ENCODE measurements around the gene FCRL5.
"Not testable (repeated sequence)": the region's sequence is repeated elsewhere in the genome, so short reads cannot be mapped to it uniquely, and the experiment has no call there.

FCRL5 gene

DNA sequence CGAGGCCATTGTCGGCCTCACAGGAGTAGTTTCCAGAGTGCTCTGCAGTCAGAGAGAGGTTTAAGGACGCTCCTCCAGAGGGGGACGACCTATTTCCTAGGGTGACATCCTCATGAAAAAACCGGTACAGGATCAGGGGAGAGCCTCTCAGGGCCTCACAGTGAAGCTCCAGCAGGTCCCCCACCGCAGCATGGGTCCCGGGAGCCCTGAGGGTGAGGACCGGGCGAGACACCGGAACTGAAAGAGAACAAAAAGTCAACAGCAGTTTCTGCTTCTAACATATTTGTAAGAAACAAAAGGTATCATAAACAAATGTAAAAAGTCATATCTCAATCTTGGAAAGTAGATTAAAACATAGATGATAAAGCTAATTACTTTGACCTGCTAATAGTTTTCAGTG is 31.3 kb downstream of the FCRL5 start:
- DNase-seq, result no peak

DNA sequence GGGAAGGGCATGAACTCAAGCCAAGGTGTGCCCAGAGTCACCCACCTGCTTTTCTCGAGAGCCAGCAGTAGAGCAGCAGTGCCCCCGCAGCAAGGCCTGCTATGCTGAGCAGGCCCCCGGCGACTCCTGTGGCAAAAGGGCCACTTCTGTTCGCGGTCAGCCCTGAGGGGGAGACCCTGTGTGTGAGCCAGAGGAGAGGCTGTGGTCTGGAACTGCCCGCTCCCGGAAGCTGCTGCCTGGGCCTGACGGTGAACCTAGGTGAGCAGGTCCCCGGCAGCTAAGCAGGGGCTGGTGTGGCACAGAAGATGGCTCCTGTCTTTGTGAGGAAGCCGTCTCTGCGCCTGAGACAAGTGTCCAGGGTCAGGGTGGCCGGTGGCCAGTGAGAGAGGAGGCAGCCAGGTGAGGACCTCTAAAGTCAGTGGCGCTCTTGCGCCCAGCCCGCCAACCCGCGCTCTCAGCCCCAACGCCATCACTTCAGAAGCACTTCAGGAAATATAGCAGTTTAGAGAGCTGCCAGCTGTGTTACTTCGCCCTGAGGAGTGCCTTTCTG is 31.9 kb downstream of the FCRL5 start:
- DNase-seq, result no peak

DNA sequence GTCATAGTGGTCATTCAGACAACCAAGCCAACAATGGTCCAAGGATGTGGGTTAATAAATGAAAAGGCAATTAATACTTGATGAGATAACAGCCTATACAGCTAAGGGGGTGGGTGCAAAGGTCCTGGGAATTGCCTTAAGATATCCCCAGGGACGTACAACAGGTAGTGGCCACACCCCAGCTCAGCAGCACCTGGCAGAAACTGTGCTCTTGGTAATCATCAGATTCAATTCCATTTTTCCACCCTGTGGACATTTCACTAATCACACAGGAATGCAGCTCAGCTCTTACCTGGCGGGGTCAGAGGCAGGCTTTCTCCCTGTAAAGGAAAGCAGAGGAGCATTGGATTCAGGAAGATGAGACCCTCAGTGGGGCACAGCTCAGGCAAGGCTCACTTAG is 32.9 kb downstream of the FCRL5 start:
- no peak for DNase-seq

DNA sequence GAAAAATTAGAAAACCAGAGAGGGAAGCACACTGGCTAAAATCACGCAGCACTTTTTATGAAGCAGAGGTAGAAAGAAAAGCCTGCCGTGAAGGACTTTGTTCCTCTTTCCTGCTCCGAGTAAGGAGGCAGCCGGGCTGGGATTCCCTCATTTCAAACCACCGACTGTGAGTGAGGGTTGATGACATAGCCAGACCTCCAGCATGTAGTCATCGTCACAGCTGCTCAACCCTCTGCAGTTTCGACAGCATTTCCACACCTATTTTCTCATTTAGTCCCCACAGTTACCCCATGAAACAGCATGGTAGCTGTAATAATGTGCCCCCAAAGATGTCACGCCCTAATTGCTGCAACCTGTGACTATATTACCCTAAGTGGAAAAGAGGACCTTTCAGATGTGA is 35.3 kb downstream of the FCRL5 start:
- DNase-seq, result no peak

DNA sequence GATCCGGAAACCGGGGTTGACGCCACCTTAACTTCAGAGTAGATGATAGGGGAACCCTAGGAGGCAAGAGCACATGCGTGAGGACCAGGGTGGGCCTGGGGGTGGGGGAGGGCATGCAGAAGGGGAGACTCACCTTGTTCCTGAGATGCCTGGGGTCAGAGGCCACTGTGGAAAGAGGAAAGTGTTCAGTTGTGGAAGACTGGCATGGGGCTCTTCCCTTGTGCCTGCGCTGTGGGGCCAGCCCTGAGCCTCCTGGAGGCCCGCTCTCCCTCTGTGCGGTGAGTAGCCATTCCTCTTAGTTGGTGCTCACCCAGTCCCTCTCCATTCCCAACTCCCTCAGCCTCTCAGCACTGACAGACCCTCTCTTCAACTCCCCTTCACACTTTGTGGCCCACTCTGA is 36.6 kb downstream of the FCRL5 start:
- DNase-seq, result no peak

DNA sequence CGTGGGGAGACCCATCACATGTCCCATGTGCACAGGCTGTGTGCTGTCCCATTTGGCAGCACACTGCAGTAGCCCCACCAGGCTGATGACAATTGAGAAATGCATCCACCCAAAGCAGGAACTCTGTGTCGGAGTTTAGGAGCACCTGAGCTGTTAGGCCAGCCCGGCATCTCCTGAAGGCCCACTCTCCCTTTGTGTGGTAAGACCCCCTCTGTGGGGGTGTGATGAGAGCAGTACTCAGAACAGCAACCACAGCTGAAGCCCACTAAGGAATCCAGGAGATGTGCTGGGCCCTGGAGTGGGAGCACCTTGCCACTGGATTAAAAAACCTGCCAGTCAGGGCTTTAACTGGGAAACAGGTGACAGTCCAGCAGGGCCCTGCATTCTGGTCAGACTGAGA is 37.2 kb downstream of the FCRL5 start:
- DNase-seq, result no peak

DNA sequence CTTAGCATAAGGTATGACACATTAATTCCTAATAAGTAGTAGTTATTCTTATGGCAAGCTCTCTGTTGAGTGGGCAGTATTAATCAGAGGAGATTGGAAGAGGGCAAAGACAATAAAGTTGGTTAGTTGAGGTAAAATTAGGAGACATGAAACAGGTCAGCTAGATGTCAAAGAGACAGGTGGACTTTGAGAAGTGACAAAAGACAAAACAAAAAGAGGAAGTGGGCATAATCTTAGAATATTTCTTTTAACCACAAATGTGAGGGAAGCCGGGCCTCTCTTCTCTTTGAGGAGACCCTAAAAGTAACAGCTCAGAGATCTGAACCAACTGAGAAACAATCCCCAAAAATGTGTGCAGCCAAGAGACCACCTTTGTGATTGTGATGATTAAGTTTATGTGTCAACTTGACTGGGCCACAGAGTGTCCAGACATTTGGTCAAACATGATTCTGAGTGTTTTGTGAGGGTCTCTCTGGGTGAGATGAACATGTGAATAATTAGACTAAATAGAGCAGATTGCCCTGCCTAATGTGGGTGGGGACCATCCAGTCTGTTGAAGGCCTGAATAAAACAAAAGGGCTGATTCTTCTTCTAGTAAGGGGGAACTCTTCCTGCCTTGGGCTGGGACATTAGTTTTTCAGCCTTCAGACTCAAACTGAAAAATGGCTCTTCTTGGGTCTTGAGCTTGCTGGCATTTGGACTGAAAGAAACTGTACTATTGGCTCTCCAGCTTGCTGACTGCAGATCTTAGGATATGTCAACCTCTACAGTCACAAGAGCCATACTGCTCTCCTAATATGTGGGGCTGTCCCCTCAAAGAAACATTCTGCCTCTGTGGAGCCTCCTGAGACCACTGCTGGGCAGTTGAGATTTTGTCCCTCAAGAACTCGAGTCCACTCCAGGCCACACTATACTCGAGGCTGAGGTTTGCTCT is 40.0 kb downstream of the FCRL5 start:
- DNase-seq, result no peak

DNA sequence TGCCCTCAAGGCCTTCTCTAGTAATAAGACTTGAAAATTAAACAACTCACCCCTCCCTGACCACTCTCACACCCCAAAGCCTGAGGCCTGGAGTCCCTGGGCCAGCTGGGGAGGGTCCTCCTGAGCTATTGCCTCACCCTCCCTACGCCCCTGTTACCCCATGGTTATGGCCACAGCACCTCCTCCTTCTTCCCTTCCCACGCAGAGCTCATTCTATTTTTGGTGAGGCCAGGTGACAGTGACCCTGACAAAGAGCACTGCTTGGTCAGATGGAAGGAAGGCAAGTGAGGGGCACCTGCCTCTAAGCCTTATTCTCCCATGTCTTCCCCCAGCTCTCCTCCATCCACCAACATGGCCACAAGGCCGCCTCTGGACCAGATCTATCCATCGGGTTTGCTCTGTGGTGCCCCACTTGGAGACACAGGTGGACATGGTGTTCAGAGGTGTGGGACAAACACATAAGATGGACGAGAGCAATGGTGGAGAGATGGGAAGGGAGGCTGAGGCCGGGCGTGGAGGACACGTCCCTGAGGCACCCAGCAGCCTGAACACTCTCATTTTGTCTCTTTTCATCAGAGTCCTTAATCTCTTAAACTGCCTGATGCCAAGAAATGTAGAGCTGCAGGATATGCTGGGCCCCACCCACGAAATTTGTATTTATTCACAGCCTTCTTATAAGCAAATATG is 42.6 kb downstream of the FCRL5 start:
- DNase-seq, result no peak

DNA sequence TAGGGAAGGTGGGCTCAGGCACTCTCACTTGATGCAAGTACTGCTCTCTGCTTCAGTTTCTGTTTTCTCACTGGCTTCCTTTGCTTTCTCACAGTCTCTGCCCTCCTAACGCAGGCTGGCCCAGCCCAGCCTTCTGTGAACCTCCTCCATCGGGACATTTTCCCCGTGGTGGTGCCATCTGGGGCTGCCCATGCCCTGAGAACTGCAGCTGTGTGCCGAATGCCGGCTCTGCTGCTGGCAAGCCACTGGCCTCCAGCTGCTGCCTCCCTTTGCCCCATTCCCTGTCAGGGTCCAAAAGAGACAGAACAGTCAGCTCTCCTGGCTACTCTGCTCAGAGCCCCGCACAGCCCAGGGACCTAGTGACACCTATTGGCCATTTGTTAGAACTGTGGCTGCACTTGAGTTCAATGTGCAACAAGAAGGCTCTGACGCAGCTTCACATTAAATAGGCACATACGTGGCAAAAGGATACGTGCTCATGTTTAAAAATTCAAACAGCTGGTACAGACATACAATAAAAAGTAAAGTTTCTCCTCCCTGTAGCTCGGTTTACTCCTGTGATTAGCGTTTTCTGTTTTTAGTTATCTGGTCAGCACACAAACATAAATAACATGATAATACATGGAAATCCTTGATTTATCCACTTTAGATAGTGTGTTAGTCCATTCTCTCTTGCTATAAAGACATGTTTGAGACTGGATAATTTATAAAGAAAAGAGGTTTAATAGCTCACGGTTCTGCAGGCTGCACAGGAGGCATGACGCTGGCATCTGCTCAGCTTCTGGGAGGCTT is 46.6 kb downstream of the FCRL5 start:
- peak; percentile 35 for DNase-seq

DNA sequence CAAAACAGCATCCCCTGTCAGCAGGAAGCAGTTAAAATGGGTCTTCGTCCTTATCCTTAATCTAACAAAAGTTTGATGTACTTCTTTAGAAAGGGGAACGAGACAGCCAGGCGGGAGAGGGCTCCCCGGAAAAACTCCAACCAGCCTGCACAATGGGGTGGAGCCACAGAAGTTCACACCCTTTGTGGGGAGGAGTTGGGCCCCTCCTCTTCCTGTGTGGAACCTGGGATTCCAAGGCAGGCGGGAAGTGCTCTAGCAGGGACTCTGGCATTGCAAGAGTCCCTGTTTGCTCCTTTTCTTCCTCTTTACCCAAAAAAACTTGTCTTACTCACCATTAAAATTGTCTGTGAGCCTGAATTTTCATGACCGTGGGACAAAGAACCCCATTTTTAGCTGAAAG is 47.7 kb downstream of the FCRL5 start:
- DNase-seq, result no peak

DNA sequence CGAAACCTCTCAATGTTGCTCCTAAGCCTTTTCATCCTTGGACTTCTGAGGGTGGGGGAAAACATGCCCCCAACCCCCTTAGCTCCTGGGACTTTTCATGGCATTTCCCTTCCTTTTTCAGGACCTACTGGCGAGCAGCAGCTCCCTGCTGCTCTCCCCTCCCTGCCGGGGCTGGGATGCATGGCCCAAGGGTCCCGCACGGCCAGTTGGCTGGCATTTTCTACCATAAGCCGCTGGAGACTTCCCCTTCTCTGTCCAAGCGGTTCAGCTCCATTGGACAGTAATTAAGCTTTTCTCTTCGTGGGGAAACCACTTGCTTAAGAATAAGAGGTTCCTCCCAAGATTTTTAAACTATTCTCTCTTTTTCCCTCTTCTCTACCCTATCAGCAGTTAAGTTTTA is 52.8 kb downstream of the FCRL5 start:
- DNase-seq, result no peak

DNA sequence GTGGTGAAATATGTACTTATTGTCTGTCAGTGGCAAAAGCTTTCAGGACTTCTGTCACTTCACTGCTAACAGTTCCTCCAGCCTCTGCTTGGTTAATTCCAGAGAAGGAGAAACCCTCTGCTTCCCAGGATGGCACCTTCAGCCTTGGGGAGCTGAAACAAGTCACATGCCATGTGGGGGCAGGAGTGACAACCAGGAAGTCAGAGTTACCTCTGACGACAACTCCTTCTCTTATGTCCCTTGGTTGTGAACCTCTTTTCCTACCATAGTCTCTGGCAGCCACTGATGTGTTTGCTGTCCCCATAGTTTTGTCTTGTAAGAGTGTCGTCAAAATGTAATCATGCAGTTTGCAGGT is 53.6 kb downstream of the FCRL5 start:
- no peak for DNase-seq

DNA sequence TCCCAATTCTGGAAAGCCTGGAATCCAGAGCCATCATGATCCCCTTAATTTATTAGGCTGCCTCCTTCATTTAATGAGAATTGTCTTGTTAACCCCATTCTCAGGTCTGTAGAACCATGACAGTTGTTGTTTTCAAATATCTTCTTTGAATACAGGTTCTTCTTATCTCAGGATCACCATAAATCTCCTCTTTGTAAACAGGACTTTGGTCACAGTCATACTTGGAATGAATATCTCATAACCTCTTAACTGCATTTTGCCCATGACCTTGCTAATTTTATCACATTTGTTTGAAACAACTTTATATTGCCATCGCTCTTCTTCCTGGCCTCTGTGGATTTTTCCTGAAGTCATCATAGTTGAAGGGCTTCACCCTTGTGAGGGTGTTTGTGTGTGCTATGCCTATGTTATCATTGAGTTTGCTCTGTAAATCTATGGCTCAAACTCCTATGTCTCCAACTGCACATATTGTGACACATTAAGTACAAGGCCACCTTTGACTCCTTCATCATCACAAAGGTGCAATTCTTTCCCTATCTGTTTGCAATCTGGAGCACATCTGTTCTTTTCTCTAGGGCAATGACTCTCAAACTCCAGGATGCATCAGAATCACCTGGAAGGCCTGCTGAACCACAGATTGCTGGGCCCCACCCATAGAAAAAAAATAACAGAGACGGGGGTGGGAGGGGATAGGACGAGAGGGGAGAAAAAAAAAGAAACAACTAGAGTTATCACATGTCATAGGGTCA is 54.2 kb downstream of the FCRL5 start:
- DNase-seq, result no peak

DNA sequence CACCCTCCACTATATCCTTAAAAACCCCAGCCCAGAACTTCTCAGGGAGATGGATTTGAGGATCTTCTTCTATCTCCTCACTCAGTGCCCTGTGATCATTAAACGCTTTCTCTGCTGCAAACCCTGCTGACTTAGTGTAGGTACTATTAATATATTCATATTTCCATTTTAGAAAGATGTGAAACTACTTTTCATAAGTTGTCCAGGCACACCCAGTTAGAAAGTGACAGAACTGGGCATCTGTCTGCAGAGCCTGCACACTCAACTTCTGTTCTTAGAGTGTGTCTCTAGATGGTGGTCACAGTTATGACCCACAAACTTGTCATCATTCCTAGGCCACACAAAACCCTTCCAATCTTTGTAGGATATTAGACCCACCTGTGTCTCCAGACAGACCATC is 55.0 kb downstream of the FCRL5 start:
- no peak for DNase-seq

DNA sequence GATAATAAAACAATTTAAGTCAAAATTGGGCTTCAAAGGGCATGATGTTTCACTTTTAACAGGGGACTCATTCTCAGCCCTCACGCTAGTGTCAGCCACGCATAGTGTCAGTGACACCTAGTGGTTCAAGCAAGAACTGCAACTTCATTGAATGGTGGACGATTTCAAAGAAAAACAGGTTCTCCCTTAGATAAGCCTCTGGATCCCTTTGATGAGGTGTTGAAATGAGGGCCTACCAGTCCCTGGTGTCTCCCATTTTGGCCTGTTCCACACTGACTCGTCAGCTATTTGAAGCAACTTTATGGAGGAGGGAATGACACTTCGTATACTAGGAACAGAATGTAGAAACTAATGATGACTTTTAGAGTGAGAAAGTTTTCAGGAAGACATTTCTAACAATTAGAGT is 56.2 kb downstream of the FCRL5 start:
- DNase-seq, result peak; percentile 19

DNA sequence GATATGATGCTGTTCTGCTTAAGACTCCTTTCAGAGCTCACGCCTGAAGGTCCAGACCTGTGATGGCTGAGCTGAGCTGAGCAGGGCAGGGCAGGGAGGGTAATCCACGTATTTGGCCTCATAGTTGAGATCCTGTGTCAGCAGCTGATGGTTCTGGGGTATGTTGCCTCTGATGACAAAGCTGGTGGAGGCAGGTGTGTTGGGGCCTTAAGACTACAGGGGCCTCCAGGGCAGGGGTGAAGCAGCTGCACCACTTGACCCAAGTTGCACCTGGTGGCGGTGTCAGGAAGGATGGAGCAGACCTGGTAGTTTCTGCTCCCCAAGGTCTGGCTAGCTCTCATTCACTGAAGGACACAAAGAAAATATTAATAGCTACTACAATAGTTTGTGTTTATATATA is 57.0 kb downstream of the FCRL5 start:
- no peak for DNase-seq

DNA sequence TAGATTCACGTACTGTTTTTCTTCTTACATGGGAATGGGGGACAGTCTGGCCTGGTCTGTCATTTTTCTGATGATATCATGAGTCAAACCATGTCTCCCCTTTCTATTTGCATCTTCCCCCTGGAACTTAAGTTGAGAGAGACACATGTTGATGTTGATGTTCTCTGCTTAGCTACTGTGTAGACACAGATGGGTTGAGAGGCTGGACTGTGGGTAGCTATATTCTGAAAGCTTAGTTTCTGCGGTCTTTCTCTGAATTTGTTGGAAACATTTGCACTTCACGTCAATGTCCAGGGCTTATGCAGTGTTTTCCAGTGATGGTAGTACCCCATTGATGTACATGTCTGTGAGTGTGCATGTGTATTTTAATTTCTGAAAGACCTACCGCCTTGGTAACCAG is 58.2 kb downstream of the FCRL5 start:
- no peak for DNase-seq

DNA sequence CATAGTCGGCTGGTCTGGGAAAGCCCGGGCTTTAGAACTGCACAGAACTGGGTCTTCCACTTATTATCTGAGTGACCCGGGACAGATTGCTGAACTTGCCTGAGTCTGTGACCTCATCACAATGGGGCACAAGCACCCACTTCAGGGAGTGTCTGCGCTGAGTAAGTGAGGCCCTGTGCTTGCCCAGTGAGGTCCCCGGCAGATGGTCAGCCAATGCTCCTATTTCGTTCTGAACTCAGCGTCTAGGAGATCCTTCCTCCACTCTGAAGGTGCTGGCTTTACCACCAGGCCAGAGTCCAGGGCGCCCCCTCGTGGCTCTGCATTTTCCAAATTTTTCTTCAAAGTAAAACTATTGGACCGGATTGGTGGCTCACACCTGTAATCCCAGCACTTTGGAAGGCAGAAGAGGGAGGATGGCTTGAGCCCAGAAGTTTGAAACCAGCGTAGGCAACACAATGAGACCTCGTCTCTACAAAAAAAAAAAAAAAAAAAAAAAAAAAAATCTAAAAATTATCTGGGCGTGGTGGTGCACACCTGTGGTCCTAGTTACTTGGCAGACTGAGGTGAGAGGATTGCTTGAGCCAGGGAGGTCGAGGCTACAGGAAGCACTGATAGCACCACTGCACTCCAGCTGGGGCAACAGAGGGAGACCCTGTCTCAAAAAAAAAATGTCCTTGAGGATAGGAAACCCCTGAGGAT is 61.7 kb downstream of the FCRL5 start:
- peak; percentile 49 for DNase-seq

DNA sequence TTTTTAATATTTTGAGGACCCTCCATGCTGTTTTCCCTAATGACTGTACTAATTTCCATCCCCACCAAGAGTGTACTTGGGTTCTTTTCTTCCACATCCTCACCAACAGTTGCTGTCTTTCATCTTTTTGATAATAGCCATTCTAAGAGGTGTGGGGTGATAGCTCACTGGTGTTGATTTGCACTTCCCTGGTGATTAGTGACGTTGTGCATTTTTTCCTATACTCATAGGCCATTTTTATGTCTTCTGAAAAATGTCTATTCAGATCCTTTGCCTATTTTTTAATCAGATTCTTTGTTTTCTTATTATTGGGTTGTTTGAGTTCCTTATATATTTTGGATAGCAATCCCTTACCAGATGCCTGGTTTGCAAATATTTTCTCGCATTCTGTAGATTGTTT is 64.2 kb downstream of the FCRL5 start:
- no peak for DNase-seq

DNA sequence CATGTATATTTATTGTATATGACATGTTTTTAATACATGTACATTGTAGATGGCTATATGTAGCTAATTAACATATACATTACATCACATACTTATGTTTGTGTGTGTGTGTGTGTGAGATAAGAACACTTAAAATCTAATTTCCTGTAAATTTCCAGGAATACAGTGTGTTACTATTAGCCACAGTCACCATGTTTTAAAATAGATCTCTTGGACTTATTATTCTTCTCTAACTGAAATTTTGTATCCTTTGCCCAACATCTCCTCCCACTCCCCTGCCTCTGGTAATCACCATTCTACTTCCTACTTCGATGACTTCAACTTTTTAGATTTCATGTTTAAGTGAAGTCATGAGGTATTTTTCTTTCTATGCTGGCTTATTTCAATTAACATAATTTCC is 64.8 kb downstream of the FCRL5 start:
- no peak for DNase-seq

DNA sequence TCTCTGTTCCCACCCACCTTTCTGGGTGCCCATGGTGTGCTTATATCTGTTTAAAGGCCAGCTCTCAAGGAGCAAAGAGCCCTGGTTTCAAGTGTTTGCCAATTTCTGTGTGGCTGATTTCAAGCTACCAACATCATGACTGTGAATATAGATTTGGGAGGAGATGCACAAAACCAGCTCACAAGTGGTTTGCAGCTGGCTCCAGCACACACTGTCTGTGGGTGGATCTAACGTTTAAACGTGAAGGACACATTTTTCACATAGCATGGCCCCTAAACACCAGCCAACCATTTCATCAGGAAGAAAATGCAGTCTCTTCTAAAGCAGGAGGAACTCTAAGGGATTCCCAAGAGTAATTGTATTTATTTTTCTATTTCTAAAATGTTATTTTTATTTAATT is 65.2 kb downstream of the FCRL5 start:
- DNase-seq, result no peak

DNA sequence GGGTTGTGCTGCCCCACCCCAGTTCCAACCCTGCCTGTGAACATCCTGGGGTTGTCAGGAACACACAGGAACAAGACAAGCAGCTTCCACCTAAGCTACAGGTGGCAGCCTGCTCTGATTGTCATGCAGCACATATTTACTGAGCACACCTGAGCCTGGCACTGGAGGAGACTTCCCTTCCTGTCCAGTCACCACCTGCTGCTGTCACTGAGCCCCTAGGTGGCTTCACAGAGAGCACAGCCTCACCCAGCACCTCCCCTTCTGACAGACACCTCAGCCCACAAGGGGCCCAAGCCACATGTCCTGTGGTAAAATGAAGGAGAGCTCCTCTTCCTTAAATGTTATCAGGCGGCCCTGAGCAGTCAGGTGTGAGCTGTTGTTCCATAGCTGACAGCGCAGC is 65.9 kb downstream of the FCRL5 start:
- not testable (repeated sequence) for DNase-seq
